ENCODE results near the gene CCZ1. TPM values are rescaled to one million over a fixed set of nuclear protein-coding genes. Genes with fewer than 3 reads are reported as not detected.
"Not testable (repeated sequence)": the region's sequence is repeated elsewhere in the genome, so short reads cannot be mapped to it uniquely, and the experiment has no call there.

Gene CCZ1
- total RNA-seq, 1 donor from 2014 or later: 42.9 TPM

DNA sequence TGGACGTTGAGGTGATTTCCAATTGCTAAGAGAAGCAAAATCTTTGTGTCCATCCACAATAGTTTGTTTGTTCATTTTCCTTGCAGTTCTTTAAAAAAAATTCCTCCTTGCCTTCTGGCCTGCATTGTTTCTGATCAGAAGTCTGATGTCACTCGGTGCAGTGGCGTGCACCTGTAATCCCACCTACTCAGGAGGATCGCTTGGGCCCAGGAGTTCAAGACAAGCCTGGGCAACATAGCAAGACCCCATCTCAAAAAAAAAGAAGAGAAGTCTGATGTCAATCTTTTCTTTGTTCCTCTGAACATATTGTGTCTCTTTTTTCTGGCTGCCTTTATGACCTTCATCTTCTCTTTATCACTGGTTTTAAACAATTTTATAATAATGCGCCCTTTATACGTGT, 31.5 kb upstream of the CCZ1 start:
- no peak for FAIRE-seq
- no peaks in the 10 kb centered on the region for H3K27me3 ChIP-seq (ENCODE audit: control insufficient read depth, insufficient read depth, low read length)
- no peaks in the 10 kb centered on the region for H3K36me3 ChIP-seq (ENCODE audit: control insufficient read depth, insufficient read depth, low read length)
- TF ChIP-seq CTCF (IDR thresholded peaks at IDR 0.05; ENCODE audit: insufficient read depth, low read length, severe bottlenecking): no peak
- DNase-seq (ENCODE audit: low read depth): no peak
- H3K4me3 ChIP-seq (ENCODE audit: low read depth, low read length): no peak overlapping the region

GRCh38 chr7:5868928-5869341, 29.6 kb upstream of the CCZ1 start:
- H3K27me3 ChIP-seq (ENCODE audit: control insufficient read depth, insufficient read depth, low read length); H3K4me3 ChIP-seq (ENCODE audit: low read depth, low read length); FAIRE-seq; H3K36me3 ChIP-seq (ENCODE audit: control insufficient read depth, insufficient read depth, low read length); DNase-seq (ENCODE audit: low read depth): not testable (repeated sequence)

DNA sequence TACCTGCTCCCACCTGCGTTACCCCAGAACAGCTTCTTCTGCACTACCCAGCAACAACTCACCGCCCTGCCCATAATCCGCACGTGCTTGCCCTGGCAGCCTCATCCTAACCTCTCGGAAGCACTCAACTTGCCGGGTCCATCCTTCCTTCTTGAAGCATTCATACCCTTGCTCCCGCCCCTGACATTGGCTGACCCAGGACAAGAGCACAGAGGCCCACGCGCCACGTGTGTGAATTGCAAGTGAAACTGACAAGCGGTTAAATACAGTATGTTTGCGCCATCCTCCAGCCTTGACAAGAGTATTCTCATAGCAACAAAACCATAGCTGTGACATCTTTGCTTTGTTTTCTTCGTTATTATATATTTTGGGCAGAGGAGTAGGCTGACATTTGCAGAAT, 28.8 kb upstream of the CCZ1 start:
- no peak for FAIRE-seq
- no peaks in the 10 kb centered on the region for H3K36me3 ChIP-seq (ENCODE audit: control insufficient read depth, insufficient read depth, low read length)

DNA sequence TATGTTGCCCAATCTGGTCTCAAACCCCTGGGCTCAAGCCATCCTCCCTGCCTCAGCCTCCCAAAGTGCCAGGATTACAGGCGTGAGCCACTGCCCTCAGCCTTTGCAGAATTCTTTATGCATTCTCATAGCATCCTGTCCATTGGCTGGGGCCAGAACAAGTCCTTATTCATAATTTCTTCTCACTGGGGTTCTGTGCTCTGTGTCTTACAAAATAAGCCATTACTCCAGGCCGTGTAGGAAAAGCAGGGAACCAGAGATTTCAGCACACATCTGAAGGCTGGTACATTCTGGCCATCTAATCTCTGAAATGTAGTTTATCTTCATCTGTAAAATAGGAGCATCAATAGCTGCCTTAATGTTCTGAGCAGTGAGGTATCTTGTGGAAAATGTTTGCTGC, 28.2 kb upstream of the CCZ1 start:
- no peak for DNase-seq (ENCODE audit: low read depth)
- Histone ChIP-seq H3K27me3 (ENCODE audit: control insufficient read depth, insufficient read depth, low read length) (no peaks in the 10 kb centered on the region), H3K4me3 (ENCODE audit: low read depth, low read length) (no peak overlapping the region), H3K36me3 (ENCODE audit: control insufficient read depth, insufficient read depth, low read length) (no peaks in the 10 kb centered on the region)
- TF ChIP-seq CTCF (IDR thresholded peaks at IDR 0.05; ENCODE audit: insufficient read depth, low read length, severe bottlenecking): no peak
- no peak for FAIRE-seq

More for the DNA sequence above, 28.8 kb upstream of the CCZ1 start:
- Histone ChIP-seq H3K27me3 (ENCODE audit: control insufficient read depth, insufficient read depth, low read length) (no peaks in the 10 kb centered on the region), H3K4me3 (ENCODE audit: low read depth, low read length) (no peak overlapping the region)
- no peak for DNase-seq (ENCODE audit: low read depth)
- no peak for TF ChIP-seq CTCF (IDR thresholded peaks at IDR 0.05; ENCODE audit: insufficient read depth, low read length, severe bottlenecking)

GRCh38 chr7:5872326-5872725, 26.2 kb upstream of the CCZ1 start:
- no peak for TF ChIP-seq CTCF (IDR thresholded peaks at IDR 0.05; ENCODE audit: insufficient read depth, low read length, severe bottlenecking)
- Histone ChIP-seq H3K27me3 (ENCODE audit: control insufficient read depth, insufficient read depth, low read length) (no peaks in the 10 kb centered on the region), H3K4me3 (ENCODE audit: low read depth, low read length) (no peak overlapping the region), H3K36me3 (ENCODE audit: control insufficient read depth, insufficient read depth, low read length) (no peaks in the 10 kb centered on the region)
- FAIRE-seq (no peak), DNase-seq (ENCODE audit: low read depth) (peak; percentile 9)

- DNase-seq (ENCODE audit: low read depth); H3K36me3 ChIP-seq (ENCODE audit: control insufficient read depth, insufficient read depth, low read length); H3K4me3 ChIP-seq (ENCODE audit: low read depth, low read length); H3K27me3 ChIP-seq (ENCODE audit: control insufficient read depth, insufficient read depth, low read length); FAIRE-seq: not testable (repeated sequence)
Observed at GRCh38 chr7:5879591-5879990, 18.9 kb upstream of the CCZ1 start.

DNA sequence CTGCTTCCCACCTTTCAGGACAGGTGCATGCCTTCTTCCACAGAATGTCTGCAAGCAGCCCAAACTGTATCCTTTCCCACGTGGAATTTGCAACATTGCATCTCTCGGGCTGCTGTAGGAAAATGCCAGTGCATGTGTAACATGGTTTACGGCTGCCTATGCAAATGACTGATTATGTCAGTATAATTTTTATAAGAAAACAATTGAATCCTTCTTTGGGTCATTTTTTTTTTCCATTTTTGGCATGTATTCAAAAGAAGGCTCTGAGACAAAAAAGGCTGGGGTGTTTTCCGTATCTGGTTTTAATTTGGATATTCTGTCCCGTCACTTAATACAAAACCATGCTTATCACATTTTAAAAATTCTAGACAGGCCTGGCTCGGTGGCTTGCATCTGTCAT, 18.4 kb upstream of the CCZ1 start:
- not testable (repeated sequence) for H3K4me3 ChIP-seq (ENCODE audit: low read depth, low read length); DNase-seq (ENCODE audit: low read depth); H3K27me3 ChIP-seq (ENCODE audit: control insufficient read depth, insufficient read depth, low read length); FAIRE-seq; H3K36me3 ChIP-seq (ENCODE audit: control insufficient read depth, insufficient read depth, low read length)

GRCh38 chr7:5884431-5884830, 14.1 kb upstream of the CCZ1 start:
- DNase-seq (ENCODE audit: low read depth); H3K4me3 ChIP-seq (ENCODE audit: low read depth, low read length); H3K36me3 ChIP-seq (ENCODE audit: control insufficient read depth, insufficient read depth, low read length); H3K27me3 ChIP-seq (ENCODE audit: control insufficient read depth, insufficient read depth, low read length); FAIRE-seq: not testable (repeated sequence)

GRCh38 chr7:5888021-5888420, 10.5 kb upstream of the CCZ1 start:
- not testable (repeated sequence) for H3K4me3 ChIP-seq (ENCODE audit: low read depth, low read length); H3K27me3 ChIP-seq (ENCODE audit: control insufficient read depth, insufficient read depth, low read length); FAIRE-seq; H3K36me3 ChIP-seq (ENCODE audit: control insufficient read depth, insufficient read depth, low read length); DNase-seq (ENCODE audit: low read depth)

GRCh38 chr7:5890244-5890643, 8.3 kb upstream of the CCZ1 start:
- not testable (repeated sequence) for FAIRE-seq; H3K27me3 ChIP-seq (ENCODE audit: control insufficient read depth, insufficient read depth, low read length); H3K36me3 ChIP-seq (ENCODE audit: control insufficient read depth, insufficient read depth, low read length); DNase-seq (ENCODE audit: low read depth); H3K4me3 ChIP-seq (ENCODE audit: low read depth, low read length)
